Measurements from ENCODE around the gene GRIA4. TPM values are rescaled to one million over a fixed set of nuclear protein-coding genes. Genes with fewer than 3 reads are reported as not detected.

The GRIA4 gene
- total RNA-seq, 4 donors from 2014 or later, result not detected

- no peak overlapping the region for H3K27ac ChIP-seq
- TF ChIP-seq POLR2A (IDR thresholded peaks at IDR 0.05), result no peak
- no peak for TF ChIP-seq EP300 (IDR thresholded peaks at IDR 0.05)
- TF ChIP-seq, protein P1, sequence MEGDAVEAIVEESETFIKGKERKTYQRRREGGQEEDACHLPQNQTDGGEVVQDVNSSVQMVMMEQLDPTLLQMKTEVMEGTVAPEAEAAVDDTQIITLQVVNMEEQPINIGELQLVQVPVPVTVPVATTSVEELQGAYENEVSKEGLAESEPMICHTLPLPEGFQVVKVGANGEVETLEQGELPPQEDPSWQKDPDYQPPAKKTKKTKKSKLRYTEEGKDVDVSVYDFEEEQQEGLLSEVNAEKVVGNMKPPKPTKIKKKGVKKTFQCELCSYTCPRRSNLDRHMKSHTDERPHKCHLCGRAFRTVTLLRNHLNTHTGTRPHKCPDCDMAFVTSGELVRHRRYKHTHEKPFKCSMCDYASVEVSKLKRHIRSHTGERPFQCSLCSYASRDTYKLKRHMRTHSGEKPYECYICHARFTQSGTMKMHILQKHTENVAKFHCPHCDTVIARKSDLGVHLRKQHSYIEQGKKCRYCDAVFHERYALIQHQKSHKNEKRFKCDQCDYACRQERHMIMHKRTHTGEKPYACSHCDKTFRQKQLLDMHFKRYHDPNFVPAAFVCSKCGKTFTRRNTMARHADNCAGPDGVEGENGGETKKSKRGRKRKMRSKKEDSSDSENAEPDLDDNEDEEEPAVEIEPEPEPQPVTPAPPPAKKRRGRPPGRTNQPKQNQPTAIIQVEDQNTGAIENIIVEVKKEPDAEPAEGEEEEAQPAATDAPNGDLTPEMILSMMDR (IDR thresholded peaks at IDR 0.05), result no peak
Measured at GRCh38 chr11:105802390-105802789, 192.5 kb downstream of the GRIA4 start.

GRCh38 chr11:105811242-105811641 is 201.4 kb downstream of the GRIA4 start:
- 61 to 69% methylated on average over 5 of the region's 5 CpGs for WGBS, 2 donors
- no peak for DNase-seq (ENCODE audit: low spot score in 2 of 2)
- Histone ChIP-seq H3K4me3 (no peak overlapping the region), H3K4me1 (no peaks in the 10 kb centered on the region), H3K27ac (no peak overlapping the region), H3K36me3 (no peaks in the 10 kb centered on the region), H3K27me3 (no peaks in the 10 kb centered on the region), H3K9me3 (no peaks in the 10 kb centered on the region)
- no peak for TF ChIP-seq EP300 (IDR thresholded peaks at IDR 0.05)
- TF ChIP-seq, protein P1 (IDR thresholded peaks at IDR 0.05), result no peak

More at GRCh38 chr11:105802390-105802789, 192.5 kb downstream of the GRIA4 start:
- Histone ChIP-seq H3K4me3 (no peak overlapping the region), H3K27me3 (no peaks in the 10 kb centered on the region), H3K4me1 (no peaks in the 10 kb centered on the region), H3K36me3 (no peaks in the 10 kb centered on the region), H3K9me3 (no peaks in the 10 kb centered on the region)
- DNase-seq (ENCODE audit: low spot score in 2 of 2), result no peak

DNA sequence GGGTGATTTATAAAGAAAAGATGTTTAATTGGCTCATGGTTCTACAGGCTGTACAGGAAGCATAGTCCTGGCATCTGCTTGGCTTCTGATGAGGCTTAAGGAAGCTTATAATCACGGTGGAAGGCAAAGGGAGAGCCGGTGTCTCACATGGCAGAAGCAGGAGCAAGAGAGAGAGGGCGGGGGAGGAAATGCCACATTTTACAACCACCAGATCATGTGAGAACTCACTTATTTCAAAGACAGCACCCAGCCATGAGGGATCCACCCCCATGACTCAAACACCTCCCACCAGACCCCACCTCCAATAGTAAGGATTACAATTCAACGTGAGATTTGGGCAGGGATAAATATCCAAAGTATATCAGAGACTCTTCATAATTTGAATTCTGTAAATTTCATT is 211.5 kb downstream of the GRIA4 start:
- TF ChIP-seq POLR2A (IDR thresholded peaks at IDR 0.05) (no peak), EP300 (IDR thresholded peaks at IDR 0.05) (no peak)
- TF ChIP-seq, protein P1 (IDR thresholded peaks at IDR 0.05), result no peak
- WGBS, 2 donors, result 44 to 58% methylated on average over 4 of the region's 4 CpGs
- H3K9me3 ChIP-seq, result no peaks in the 10 kb centered on the region
- H3K4me3 ChIP-seq, result no peak overlapping the region
- H3K36me3 ChIP-seq, result no peaks in the 10 kb centered on the region
- H3K4me1 ChIP-seq, result no peaks in the 10 kb centered on the region
- DNase-seq (ENCODE audit: low spot score in 2 of 2), result no peak
- no peak overlapping the region for H3K27ac ChIP-seq
- no peaks in the 10 kb centered on the region for H3K27me3 ChIP-seq

- TF ChIP-seq EP300 (IDR thresholded peaks at IDR 0.05) (no peak), POLR2A (IDR thresholded peaks at IDR 0.05) (no peak)
- H3K9me3 ChIP-seq, result no peaks in the 10 kb centered on the region
- H3K27me3 ChIP-seq, result no peaks in the 10 kb centered on the region
- H3K4me1 ChIP-seq, result no peaks in the 10 kb centered on the region
- DNase-seq (ENCODE audit: low spot score in 2 of 2), result no peak
- no peak overlapping the region for H3K4me3 ChIP-seq
- 69 to 71% methylated on average over 8 of the region's 8 CpGs for WGBS, 2 donors
- no peak overlapping the region for H3K27ac ChIP-seq
- H3K36me3 ChIP-seq, result no peaks in the 10 kb centered on the region
Measured at GRCh38 chr11:105821781-105822180, 211.9 kb downstream of the GRIA4 start.

DNA sequence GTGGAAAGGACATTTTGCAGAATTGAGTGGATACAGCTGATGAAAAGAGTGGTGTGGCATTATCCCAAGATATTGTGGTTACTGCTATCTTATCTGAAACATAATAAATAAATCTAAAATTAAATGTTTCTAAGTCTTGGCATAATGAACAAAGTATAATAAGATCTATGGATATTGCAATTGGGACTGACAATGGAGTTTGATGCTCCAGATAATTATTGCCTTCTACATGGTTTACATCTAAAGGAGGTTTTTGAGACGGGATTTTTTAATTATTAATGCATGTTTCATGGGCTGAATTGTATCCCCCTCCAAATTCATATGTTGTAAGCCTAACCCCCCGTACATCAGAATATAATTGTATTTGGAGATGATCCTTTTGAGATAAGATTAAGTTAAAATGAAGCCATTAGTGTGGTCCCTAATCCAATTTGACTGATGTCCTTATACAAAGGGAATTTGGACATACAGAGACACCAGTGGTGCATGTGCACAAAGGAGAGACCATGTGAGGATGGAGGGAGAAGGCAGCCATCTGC is 213.7 kb downstream of the GRIA4 start:
- Histone ChIP-seq H3K4me1 (no peaks in the 10 kb centered on the region), H3K4me3 (no peak overlapping the region), H3K27ac (no peak overlapping the region), H3K36me3 (no peaks in the 10 kb centered on the region), H3K27me3 (no peaks in the 10 kb centered on the region), H3K9me3 (no peaks in the 10 kb centered on the region)
- 82 to 84% methylated on average over 2 of the region's 2 CpGs for WGBS, 2 donors
- no peak for DNase-seq (ENCODE audit: low spot score in 2 of 2)
- TF ChIP-seq, protein P1 (IDR thresholded peaks at IDR 0.05), result no peak
- TF ChIP-seq EP300 (IDR thresholded peaks at IDR 0.05) (no peak), POLR2A (IDR thresholded peaks at IDR 0.05) (no peak)
